ENCODE results near the gene TMEM238L.

TMEM238L gene

DNA sequence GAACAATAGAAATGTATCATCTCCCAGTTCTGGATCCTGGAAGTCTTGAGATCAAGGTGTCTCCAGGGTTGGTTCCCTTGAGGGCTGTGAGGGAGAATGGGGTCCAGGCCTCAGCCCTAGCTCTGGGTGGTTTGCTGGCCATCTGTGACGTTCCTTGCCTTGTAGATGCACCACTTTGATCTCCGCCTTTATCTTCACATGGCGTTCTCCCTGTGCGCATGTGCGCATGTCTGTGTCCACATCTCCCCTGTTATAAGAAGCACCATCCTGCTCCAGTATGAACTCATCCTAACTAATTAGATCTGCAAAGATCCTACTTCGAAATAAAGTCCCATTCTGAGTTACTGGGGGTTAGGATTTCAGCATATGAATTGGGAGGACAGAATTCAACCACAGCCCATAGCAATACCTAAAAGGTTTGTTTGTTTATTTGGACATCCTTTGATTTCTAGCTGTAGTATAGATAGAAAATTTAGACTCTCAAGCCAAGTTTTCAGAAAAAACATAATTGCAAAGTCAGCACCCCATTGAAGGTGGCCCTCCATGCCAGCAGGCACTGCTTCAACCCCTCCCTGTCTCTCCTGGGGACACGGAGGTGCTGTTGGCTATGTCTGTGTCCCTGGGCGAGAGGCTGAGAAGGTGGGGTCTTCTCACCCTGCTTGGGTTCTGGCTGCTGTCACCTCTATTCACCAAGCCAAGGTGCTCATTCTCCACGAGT lies 2.8 kb upstream of the TMEM238L start:
- TF ChIP-seq CREB1 (IDR thresholded peaks at IDR 0.05; ENCODE audit: low read depth) (no peak), TEAD4 (IDR thresholded peaks at IDR 0.05) (no peak), REST (IDR thresholded peaks at IDR 0.05; ENCODE audit: low read depth) (no peak), NFIC (IDR thresholded peaks at IDR 0.05) (no peak), USF1 (IDR thresholded peaks at IDR 0.05) (no peak)

DNA sequence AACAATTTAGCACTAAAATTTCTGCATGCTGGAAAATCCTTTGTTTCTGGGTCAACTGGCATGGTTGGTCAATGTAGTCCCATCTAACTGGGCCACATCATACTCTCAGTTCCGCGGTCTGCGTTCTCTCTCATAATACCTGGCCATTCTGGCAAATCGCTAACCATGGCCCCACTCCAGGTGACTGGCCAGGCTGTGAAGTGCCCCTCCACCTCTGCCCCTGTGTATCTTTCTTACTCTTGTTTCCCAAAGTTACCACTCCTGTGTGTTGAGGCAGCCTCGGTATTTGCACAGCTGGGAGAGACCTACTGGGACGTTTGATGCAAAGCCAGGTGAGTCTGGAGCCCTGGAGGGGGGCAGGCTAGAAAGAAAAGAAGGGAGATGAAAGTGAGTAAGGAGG lies 2.0 kb upstream of the TMEM238L start:
- TF ChIP-seq CEBPB (IDR thresholded peaks at IDR 0.05), result no peak
- TF ChIP-seq TAF1 (IDR thresholded peaks at IDR 0.05; ENCODE audit: low read depth), result no peak
- TF ChIP-seq EGR1 (IDR thresholded peaks at IDR 0.05), result no peak
- TF ChIP-seq TEAD4 (IDR thresholded peaks at IDR 0.05), result no peak
- no peak for TF ChIP-seq RAD21 (IDR thresholded peaks at IDR 0.05; ENCODE audit: low read depth)
- no peak for TF ChIP-seq YY1 (IDR thresholded peaks at IDR 0.05; ENCODE audit: low read depth)
- TF ChIP-seq USF1 (IDR thresholded peaks at IDR 0.05), result no peak
- TF ChIP-seq REST (IDR thresholded peaks at IDR 0.05; ENCODE audit: low read depth), result no peak
- TF ChIP-seq FOXM1 (IDR thresholded peaks at IDR 0.05; ENCODE audit: borderline replicate concordance, low read depth), result no peak
- TF ChIP-seq EP300 (IDR thresholded peaks at IDR 0.05; ENCODE audit: borderline replicate concordance), result no peak
- TF ChIP-seq NFIC (IDR thresholded peaks at IDR 0.05), result no peak
- TF ChIP-seq CREB1 (IDR thresholded peaks at IDR 0.05; ENCODE audit: low read depth), result no peak
- no peak for TF ChIP-seq TCF12 (IDR thresholded peaks at IDR 0.05; ENCODE audit: low read depth)
- no peak for TF ChIP-seq MAX (IDR thresholded peaks at IDR 0.05)

DNA sequence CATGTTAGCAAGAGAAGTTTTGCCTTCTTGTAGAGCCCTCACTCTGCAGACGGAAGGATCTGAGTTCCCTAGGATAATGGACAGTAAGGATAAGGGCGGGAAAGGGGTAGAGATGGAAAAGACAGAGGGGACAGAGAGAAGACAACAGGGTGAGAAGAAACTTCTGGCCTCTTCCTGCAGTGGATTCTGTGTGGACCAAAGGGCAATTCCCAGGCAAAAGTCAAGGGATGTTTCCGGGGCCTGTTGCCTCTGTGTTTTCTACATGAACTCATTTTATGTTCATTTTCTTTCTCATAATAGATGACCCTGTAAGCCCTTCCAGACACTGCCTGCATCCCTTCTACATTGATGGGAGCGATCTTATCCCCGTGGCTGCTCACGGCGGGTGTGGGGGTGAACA lies 647 bp upstream of the TMEM238L start:
- no peak for TF ChIP-seq YY1 (IDR thresholded peaks at IDR 0.05; ENCODE audit: low read depth)
- no peak for TF ChIP-seq EGR1 (IDR thresholded peaks at IDR 0.05)
- no peak for TF ChIP-seq CEBPB (IDR thresholded peaks at IDR 0.05)
- TF ChIP-seq CREB1 (IDR thresholded peaks at IDR 0.05; ENCODE audit: low read depth), result no peak
- TF ChIP-seq FOXM1 (IDR thresholded peaks at IDR 0.05; ENCODE audit: borderline replicate concordance, low read depth), result no peak
- TF ChIP-seq NFIC (IDR thresholded peaks at IDR 0.05), result no peak
- TF ChIP-seq ZBTB7A (IDR thresholded peaks at IDR 0.05; ENCODE audit: low read depth), result no peak
- no peak for TF ChIP-seq MAX (IDR thresholded peaks at IDR 0.05)
- TF ChIP-seq RAD21 (IDR thresholded peaks at IDR 0.05; ENCODE audit: low read depth), result no peak
- TF ChIP-seq TEAD4 (IDR thresholded peaks at IDR 0.05), result no peak
- no peak for TF ChIP-seq REST (IDR thresholded peaks at IDR 0.05; ENCODE audit: low read depth)
- no peak for TF ChIP-seq TAF1 (IDR thresholded peaks at IDR 0.05; ENCODE audit: low read depth)
- TF ChIP-seq TCF12 (IDR thresholded peaks at IDR 0.05; ENCODE audit: low read depth), result no peak
- no peak for TF ChIP-seq EP300 (IDR thresholded peaks at IDR 0.05; ENCODE audit: borderline replicate concordance)
- no peak for TF ChIP-seq USF1 (IDR thresholded peaks at IDR 0.05)

- TF ChIP-seq FOXM1 (IDR thresholded peaks at IDR 0.05; ENCODE audit: borderline replicate concordance, low read depth) (no peak), TAF1 (IDR thresholded peaks at IDR 0.05; ENCODE audit: low read depth) (no peak), ZBTB7A (IDR thresholded peaks at IDR 0.05; ENCODE audit: low read depth) (no peak), EP300 (IDR thresholded peaks at IDR 0.05; ENCODE audit: borderline replicate concordance) (no peak), USF1 (IDR thresholded peaks at IDR 0.05) (no peak), RAD21 (IDR thresholded peaks at IDR 0.05; ENCODE audit: low read depth) (no peak), EGR1 (IDR thresholded peaks at IDR 0.05) (no peak)
These were observed 549 bp downstream of the TMEM238L start for GRCh38 chr17:10803350-10803749.

Measured in Ishikawa (cell line).